HL-60 (cell line): Measurements from ENCODE around the gene BAIAP2.

Experiments used
- GABPA ChIP-seq: IDR thresholded peaks from 2 replicates; pipeline ENCODE4 v1.6.1; 2012; ENCODE audit warnings: low read depth
- POLR2AphosphoS5 ChIP-seq: IDR thresholded peaks from 2 replicates; pipeline ENCODE4 v1.6.1; 2012; ENCODE audit warnings: low read depth
- TF ChIP-seq, protein P1 (sequence below): IDR thresholded peaks from one replicate; pipeline ENCODE4 v1.5.1; 2011; ENCODE audit warnings: low read length, control low read depth, inconsistent platforms; ENCODE audit not compliant: insufficient read depth

DNA sequence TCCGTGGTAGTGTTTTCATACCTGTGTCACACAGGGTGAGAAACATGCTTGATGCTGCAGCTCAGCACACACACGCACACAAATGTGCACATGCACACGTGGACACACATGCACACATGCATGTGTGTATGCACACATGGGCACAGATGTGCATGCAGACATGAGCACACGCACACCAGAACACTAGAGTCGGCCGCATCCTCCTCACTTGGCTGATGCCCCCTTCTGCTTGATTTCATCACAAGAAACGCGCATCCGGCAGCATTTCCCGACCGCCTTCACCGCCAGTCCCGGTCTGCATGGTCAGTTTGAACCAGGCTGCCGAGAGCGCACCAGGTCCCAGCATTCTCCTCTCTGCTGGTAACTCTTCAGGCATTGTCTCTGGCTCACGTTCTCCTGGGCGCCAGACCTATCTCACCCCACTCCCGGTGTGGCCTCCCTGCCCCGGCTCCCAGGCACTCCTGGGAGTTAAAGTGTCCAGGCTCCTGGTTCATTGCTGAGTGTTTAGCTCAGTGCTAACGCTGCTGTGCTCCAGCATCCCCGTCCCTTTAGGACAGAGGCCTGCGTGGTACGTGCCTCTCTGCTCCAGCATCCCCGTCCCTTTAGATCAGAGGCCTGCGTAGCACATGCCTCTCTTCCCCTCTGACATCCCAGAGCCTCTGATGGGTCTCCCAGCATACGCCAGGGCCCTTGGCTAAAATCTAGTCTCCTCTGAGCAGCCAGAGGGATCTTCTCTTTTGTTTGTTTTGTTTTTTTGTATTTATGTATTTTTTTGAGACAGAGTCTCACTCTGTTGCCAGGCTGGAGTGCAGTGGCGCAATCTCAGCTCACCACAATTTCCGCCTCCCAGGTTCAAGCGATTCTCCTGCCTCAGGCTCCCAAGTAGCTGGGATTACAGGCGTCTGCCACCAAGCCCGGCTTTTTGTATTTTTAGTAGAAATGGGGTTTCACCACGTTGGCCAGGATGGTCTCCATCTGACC lies 16.0 kb downstream of the BAIAP2 start:
- TF ChIP-seq, protein P1, sequence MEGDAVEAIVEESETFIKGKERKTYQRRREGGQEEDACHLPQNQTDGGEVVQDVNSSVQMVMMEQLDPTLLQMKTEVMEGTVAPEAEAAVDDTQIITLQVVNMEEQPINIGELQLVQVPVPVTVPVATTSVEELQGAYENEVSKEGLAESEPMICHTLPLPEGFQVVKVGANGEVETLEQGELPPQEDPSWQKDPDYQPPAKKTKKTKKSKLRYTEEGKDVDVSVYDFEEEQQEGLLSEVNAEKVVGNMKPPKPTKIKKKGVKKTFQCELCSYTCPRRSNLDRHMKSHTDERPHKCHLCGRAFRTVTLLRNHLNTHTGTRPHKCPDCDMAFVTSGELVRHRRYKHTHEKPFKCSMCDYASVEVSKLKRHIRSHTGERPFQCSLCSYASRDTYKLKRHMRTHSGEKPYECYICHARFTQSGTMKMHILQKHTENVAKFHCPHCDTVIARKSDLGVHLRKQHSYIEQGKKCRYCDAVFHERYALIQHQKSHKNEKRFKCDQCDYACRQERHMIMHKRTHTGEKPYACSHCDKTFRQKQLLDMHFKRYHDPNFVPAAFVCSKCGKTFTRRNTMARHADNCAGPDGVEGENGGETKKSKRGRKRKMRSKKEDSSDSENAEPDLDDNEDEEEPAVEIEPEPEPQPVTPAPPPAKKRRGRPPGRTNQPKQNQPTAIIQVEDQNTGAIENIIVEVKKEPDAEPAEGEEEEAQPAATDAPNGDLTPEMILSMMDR = no peak
- TF ChIP-seq GABPA (no peak), POLR2AphosphoS5 (no peak)
